HEK293 (cell line): ENCODE data around the gene PRKAG2.

Experiments
- OSR2 ChIP-seq: fragments of 450-650 bp; formaldehyde crosslinking; IDR thresholded peaks from 2 replicates; pipeline ENCODE4 v1.5.1; 2016; ENCODE audit warnings: missing biosample characterization, missing genetic modification characterization
- TCF7L2 ChIP-seq: IDR thresholded peaks from 2 replicates; pipeline ENCODE4 v1.6.1; 2011; ENCODE audit warnings: low read depth, mild to moderate bottlenecking, inconsistent platforms, low read length, moderate library complexity, borderline replicate concordance
- ZBTB11 ChIP-seq: fragments of 450-650 bp; formaldehyde crosslinking; conservative IDR thresholded peaks from 2 replicates; pipeline ENCODE4 v1.5.1; 2016; ENCODE audit warnings: low read depth, missing biosample characterization, missing genetic modification characterization
- ZBTB26 ChIP-seq: fragments of 450-650 bp; formaldehyde crosslinking; optimal IDR thresholded peaks from 2 replicates; pipeline ENCODE3; 2016; ENCODE audit warnings: missing biosample characterization, mild to moderate bottlenecking, missing genetic modification characterization
- ZNF433 ChIP-seq: fragments of 450-650 bp; formaldehyde crosslinking; IDR thresholded peaks from 2 replicates; pipeline ENCODE4 v1.5.1; 2016; ENCODE audit warnings: missing biosample characterization, missing genetic modification characterization, low read depth
- ZNF473 ChIP-seq: fragments of 450-650 bp; formaldehyde crosslinking; IDR thresholded peaks from 2 replicates; pipeline ENCODE4 v1.5.1; 2017; ENCODE audit warnings: missing biosample characterization, missing genetic modification characterization
- TF ChIP-seq, protein P1 (sequence below): fragments of 450-650 bp; formaldehyde crosslinking; IDR thresholded peaks from 2 replicates; pipeline ENCODE4 v1.5.1; 2016; ENCODE audit warnings: missing biosample characterization, missing genetic modification characterization
- TF ChIP-seq, protein P2 (sequence below): fragments of 450-650 bp; formaldehyde crosslinking; IDR thresholded peaks from 2 replicates; pipeline ENCODE4 v1.5.1; 2016; ENCODE audit warnings: missing biosample characterization, missing genetic modification characterization, borderline replicate concordance

DNA sequence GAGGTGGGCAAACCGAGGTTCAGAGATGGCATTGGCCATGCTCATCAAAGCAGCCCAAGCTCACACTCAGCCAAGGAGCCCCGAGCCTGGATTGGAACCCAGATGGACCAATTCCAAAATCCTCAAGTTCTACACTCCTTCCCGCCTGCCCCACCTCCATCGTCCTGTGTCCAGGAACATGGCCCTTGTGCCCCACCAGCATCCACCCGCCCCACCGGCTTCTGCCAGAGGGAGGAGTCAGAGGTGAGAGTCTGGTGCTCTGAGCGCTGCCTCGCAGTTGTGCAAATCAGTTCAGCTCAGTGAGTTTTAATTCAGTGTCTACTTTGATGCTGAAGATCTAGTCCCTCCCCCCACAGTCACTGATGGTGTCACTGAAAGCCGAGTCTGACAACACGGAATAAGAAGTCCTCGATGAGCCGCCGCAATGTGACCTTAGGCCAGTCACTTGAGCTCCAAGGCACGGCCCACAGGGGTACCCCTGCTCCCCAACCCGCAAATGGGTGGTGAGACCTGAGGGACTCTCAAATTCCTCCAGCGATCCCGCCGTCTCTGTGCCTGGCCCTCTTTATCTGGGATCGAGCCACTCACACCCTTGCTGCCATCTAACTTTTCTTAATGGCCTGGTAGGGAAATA lies 26.3 kb downstream of the PRKAG2 start:
- TF ChIP-seq ZNF433 (tag by site-specific recombination) = no peak
- TF ChIP-seq, protein P1, sequence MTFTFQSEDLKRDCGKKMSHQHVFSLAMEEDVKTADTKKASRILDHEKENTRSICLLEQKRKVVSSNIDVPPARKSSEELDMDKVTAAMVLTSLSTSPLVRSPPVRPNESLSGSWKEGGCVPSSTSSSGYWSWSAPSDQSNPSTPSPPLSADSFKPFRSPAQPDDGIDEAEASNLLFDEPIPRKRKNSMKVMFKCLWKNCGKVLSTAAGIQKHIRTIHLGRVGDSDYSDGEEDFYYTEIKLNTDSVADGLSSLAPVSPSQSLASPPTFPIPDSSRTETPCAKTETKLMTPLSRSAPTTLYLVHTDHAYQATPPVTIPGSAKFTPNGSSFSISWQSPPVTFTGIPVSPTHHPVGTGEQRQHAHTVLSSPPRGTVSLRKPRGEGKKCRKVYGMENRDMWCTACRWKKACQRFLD (tag by site-specific recombination) = no peak
- TF ChIP-seq ZBTB11 (tag by site-specific recombination) = no peak
- TF ChIP-seq ZBTB26 (tag by site-specific recombination) = no peak
- no peak for TF ChIP-seq OSR2 (tag by site-specific recombination)
- no peak for TF ChIP-seq ZNF473 (tag by site-specific recombination)
- TF ChIP-seq, protein P2, sequence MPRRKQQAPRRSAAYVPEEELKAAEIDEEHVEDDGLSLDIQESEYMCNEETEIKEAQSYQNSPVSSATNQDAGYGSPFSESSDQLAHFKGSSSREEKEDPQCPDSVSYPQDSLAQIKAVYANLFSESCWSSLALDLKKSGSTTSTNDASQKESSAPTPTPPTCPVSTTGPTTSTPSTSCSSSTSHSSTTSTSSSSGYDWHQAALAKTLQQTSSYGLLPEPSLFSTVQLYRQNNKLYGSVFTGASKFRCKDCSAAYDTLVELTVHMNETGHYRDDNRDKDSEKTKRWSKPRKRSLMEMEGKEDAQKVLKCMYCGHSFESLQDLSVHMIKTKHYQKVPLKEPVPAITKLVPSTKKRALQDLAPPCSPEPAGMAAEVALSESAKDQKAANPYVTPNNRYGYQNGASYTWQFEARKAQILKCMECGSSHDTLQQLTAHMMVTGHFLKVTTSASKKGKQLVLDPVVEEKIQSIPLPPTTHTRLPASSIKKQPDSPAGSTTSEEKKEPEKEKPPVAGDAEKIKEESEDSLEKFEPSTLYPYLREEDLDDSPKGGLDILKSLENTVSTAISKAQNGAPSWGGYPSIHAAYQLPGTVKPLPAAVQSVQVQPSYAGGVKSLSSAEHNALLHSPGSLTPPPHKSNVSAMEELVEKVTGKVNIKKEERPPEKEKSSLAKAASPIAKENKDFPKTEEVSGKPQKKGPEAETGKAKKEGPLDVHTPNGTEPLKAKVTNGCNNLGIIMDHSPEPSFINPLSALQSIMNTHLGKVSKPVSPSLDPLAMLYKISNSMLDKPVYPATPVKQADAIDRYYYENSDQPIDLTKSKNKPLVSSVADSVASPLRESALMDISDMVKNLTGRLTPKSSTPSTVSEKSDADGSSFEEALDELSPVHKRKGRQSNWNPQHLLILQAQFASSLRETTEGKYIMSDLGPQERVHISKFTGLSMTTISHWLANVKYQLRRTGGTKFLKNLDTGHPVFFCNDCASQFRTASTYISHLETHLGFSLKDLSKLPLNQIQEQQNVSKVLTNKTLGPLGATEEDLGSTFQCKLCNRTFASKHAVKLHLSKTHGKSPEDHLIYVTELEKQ (tag by site-specific recombination) = no peak
- no peak for TF ChIP-seq TCF7L2
